Esophagus muscularis mucosa (tissue), 4 donors: ENCODE measurements around the gene PCDH9.

Experiments
- EP300 ChIP-seq: sonication (generic); formaldehyde crosslinking; IDR thresholded peaks from one replicate; pipeline ENCODE4 v1.6.1; 2017; ENCODE audit warnings: antibody characterized with exemption
- POLR2A ChIP-seq: fragments of 450-650 bp; IDR thresholded peaks from one replicate; pipeline ENCODE4 v1.6.1; 2017; ENCODE audit warnings: antibody characterized with exemption, moderate library complexity, mild to moderate bottlenecking, low read depth
- POLR2AphosphoS5 ChIP-seq, 2 donors: sonication (generic); formaldehyde crosslinking; IDR thresholded peaks; one replicate each; pipeline ENCODE4 v1.6.1; 2017; ENCODE audit warnings: antibody characterized with exemption in 2 of 2
- TF ChIP-seq, protein P1 (sequence below), 3 experiments: fragments of 200-600 bp in 2 of 3; fragments of 450-650 bp in 1 of 3; sonication (generic) in 2 of 3; IDR thresholded peaks; one replicate each; pipeline ENCODE4 v1.5.1; 2017 to 2019; ENCODE audit warnings: antibody characterized with exemption in 3 of 3, mild to moderate bottlenecking in 2 of 3, moderate library complexity in 1 of 3

- TF ChIP-seq, protein P1, sequence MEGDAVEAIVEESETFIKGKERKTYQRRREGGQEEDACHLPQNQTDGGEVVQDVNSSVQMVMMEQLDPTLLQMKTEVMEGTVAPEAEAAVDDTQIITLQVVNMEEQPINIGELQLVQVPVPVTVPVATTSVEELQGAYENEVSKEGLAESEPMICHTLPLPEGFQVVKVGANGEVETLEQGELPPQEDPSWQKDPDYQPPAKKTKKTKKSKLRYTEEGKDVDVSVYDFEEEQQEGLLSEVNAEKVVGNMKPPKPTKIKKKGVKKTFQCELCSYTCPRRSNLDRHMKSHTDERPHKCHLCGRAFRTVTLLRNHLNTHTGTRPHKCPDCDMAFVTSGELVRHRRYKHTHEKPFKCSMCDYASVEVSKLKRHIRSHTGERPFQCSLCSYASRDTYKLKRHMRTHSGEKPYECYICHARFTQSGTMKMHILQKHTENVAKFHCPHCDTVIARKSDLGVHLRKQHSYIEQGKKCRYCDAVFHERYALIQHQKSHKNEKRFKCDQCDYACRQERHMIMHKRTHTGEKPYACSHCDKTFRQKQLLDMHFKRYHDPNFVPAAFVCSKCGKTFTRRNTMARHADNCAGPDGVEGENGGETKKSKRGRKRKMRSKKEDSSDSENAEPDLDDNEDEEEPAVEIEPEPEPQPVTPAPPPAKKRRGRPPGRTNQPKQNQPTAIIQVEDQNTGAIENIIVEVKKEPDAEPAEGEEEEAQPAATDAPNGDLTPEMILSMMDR (IDR thresholded peaks at IDR 0.05): no peak
- TF ChIP-seq POLR2A: no peak
- no peak for TF ChIP-seq POLR2AphosphoS5 (IDR thresholded peaks at IDR 0.05)
- no peak for TF ChIP-seq EP300
Observed at GRCh38 chr13:66635526-66635925, 594.6 kb downstream of the PCDH9 start.
